NT2/D1 (cell line): ENCODE measurements around the gene ITGA6.
A peak's percentile ranks its signal among the peaks of the same experiment; 100 is the strongest.

Experiments
- DNase-seq: peaks from one replicate; pipeline ENCODE4 v3.0.0-alpha.2; 2011; ENCODE audit warnings: low read depth, low spot score
- H3K27me3 ChIP-seq: 2 replicates; pipeline ENCODE4 v1.6.0; 2011; ENCODE audit warnings: mild to moderate bottlenecking; ENCODE audit not compliant: insufficient read length, insufficient read depth
- H3K36me3 ChIP-seq: 2 replicates; pipeline ENCODE4 v1.6.1; 2011; ENCODE audit warnings: mild to moderate bottlenecking, low read length, mixed read lengths; ENCODE audit not compliant: insufficient read depth, insufficient read length
- H3K4me1 ChIP-seq: 2 replicates; pipeline ENCODE4 v1.5.1; 2011; ENCODE audit not compliant: insufficient read depth, insufficient read length
- H3K4me3 ChIP-seq: 2 replicates; pipeline ENCODE4 v1.5.1; 2011; ENCODE audit warnings: low read depth; ENCODE audit not compliant: insufficient read length
- H3K9ac ChIP-seq: 2 replicates; pipeline ENCODE4 v1.6.0; 2011; ENCODE audit warnings: low read depth; ENCODE audit not compliant: insufficient read length
- H3K9me3 ChIP-seq: 2 replicates; pipeline ENCODE4 v1.5.1; 2011; ENCODE audit warnings: mild to moderate bottlenecking, low read length; ENCODE audit not compliant: insufficient read depth
- SUZ12 ChIP-seq: IDR thresholded peaks from 2 replicates; pipeline ENCODE4 v1.6.1; 2011; ENCODE audit not compliant: insufficient read length, insufficient read depth; ENCODE audit errors: extremely low read depth
- YY1 ChIP-seq: IDR thresholded peaks from 2 replicates; pipeline ENCODE4 v1.6.1; 2011; ENCODE audit not compliant: insufficient read length, insufficient read depth
- ZNF274 ChIP-seq: IDR thresholded peaks from 2 replicates; pipeline ENCODE4 v1.6.1; 2011; ENCODE audit warnings: mild to moderate bottlenecking, low read depth, low read length

Gene ITGA6

GRCh38 chr2:172550419-172550818, 123.0 kb downstream of the ITGA6 start:
- H3K9me3 ChIP-seq: peaks cover 53% of the 10 kb centered on the region
- no peak for DNase-seq
- no peaks in the 10 kb centered on the region for H3K36me3 ChIP-seq
- no peak overlapping the region for H3K4me3 ChIP-seq
- H3K27me3 ChIP-seq: no peaks in the 10 kb centered on the region
- peaks cover 3% of the 10 kb centered on the region for H3K4me1 ChIP-seq
- TF ChIP-seq YY1 (no peak), ZNF274 (no peak), SUZ12 (no peak)
- H3K9ac ChIP-seq: no peak overlapping the region

- H3K9me3 ChIP-seq: peaks cover 45% of the 10 kb centered on the region
- DNase-seq: no peak
- TF ChIP-seq YY1: no peak
- no peak for TF ChIP-seq ZNF274
- no peak for TF ChIP-seq SUZ12
- no peaks in the 10 kb centered on the region for H3K36me3 ChIP-seq
- H3K27me3 ChIP-seq: no peaks in the 10 kb centered on the region
- no peak overlapping the region for H3K9ac ChIP-seq
- H3K4me3 ChIP-seq: no peak overlapping the region
- peaks cover 3% of the 10 kb centered on the region for H3K4me1 ChIP-seq
Observed at GRCh38 chr2:172551271-172551670, 123.9 kb downstream of the ITGA6 start.

GRCh38 chr2:172552547-172553291, 125.3 kb downstream of the ITGA6 start:
- DNase-seq: no peak
- TF ChIP-seq ZNF274 (no peak), YY1 (no peak), SUZ12 (no peak)
- Histone ChIP-seq H3K4me3 (no peak overlapping the region), H3K36me3 (no peaks in the 10 kb centered on the region), H3K27me3 (no peaks in the 10 kb centered on the region), H3K9ac (no peak overlapping the region), H3K4me1 (peaks cover 3% of the 10 kb centered on the region), H3K9me3 (peaks cover 32% of the 10 kb centered on the region)

DNA sequence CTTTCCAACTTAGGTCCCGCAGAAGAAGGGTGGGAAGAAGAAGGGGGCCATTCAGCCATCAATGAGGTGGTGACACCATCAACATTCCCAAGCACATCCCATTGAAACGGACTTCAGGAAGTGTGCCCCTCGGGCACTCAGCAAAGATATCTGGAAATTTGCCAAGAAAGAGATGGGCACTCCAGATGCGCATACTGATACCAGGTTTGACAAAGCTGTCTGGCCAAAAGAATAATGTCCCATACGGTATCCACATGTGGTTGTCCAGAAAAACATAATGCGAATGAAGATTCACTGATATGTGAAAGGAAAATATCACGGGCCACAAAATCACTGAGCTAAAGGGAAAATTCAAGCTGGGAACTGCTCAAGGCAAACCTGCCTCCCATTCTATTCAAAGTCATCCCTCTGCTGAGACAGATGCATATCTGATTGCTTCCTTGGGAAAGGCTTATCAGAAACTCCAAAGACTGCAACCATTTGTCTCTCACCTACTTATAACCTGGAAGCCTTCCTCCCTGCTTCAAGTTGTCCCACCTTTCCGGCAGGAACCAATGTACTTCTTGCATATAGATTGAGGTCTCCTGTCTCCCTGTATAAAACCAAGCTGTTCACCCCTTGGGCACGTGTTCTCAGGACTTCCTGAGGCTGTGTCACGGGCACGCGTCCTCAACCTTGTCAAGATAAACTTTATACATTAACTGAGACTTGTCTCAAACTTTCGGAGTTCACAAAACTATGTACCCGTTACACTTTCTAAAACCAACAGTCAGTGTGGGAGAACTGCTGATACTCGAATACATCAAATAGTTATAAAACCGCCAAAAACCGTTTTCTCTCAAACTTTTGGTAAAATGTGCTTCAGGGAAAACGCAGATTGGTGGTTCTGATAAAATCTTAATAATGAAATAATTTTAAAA, 127.2 kb downstream of the ITGA6 start:
- TF ChIP-seq YY1: no peak
- no peak for TF ChIP-seq ZNF274
- no peak for TF ChIP-seq SUZ12
- H3K36me3 ChIP-seq: no peaks in the 10 kb centered on the region
- DNase-seq: no peak
- H3K27me3 ChIP-seq: no peaks in the 10 kb centered on the region
- peaks cover 3% of the 10 kb centered on the region for H3K4me1 ChIP-seq
- peak overlapping the region; percentile 82 for H3K4me3 ChIP-seq
- H3K9me3 ChIP-seq: peaks cover 15% of the 10 kb centered on the region; the same call in 1 of the 2 replicates
- peak overlapping the region; percentile 97 for H3K9ac ChIP-seq

DNA sequence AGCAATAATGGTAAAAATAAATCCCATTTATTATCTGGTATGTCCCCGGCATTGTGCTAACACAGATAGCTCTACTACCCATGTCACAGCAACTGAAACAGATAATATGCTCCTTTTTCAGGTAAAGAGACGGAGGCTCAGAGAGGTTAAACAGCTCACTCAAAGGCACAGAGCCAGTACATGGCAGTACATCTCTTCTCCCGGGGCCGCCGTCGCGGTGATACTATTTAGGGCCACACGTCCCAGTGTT, 127.8 kb downstream of the ITGA6 start:
- no peak for TF ChIP-seq ZNF274
- TF ChIP-seq SUZ12: no peak
- TF ChIP-seq YY1: no peak
- Histone ChIP-seq H3K36me3 (peaks cover under 1% of the 10 kb centered on the region), H3K9me3 (peaks cover 14% of the 10 kb centered on the region; the same call in 1 of the 2 replicates), H3K4me3 (peak overlapping the region; percentile 82), H3K27me3 (no peaks in the 10 kb centered on the region), H3K9ac (peak overlapping the region; percentile 97), H3K4me1 (peaks cover 3% of the 10 kb centered on the region)
- no peak for DNase-seq
